AML-193 (cell line): ENCODE data around the gene ZNF665.
"Not testable (repeated sequence)": the region's sequence is repeated elsewhere in the genome, so short reads cannot be mapped to it uniquely, and the experiment has no call there.

Source experiments
- DNase-seq, 2 experiments: peaks; one replicate each; lab custom pipeline; 2025; lab: John Stamatoyannopoulos, UW

The ZNF665 gene

GRCh38 chr19:53192771-53193534 is at the start of gene ZNF665:
Gene ZNF665, minus strand, starts transcription at chr19:53193358. Its CDS starts 10,460 bp downstream, at chr19:53182898.
- DNase-seq: peak; percentile 80

DNA sequence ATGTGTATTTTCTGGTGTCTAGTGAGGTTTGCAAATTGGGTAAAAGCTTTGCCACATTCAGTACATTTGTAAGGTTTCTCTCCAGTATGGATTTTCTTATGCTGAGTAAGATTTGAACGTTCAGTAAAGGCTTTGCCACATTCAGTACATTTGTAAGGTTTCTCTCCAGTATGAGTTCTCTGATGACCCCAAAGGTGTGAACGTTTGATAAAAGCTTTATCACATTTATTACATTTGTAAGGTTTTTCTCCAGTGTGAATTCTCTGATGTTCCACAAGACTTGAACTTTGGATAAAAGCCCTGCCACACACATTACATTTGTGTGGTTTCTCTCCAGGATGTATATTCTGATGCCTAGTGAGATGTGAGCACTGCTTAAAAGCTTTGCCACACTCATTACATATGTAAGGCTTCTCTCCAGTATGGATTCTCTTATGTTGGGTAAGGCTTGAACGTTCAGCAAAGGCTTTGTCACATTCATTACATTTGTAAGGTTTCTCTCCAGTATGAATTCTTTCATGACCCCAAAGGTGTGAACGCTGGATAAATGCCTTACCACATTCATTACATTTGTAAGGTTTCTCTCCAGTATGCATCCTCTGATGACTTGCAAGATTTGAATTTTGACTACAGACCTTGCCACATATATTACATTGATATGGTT is 44.1 kb upstream of the ZNF665 start:
- DNase-seq: no peak

DNA sequence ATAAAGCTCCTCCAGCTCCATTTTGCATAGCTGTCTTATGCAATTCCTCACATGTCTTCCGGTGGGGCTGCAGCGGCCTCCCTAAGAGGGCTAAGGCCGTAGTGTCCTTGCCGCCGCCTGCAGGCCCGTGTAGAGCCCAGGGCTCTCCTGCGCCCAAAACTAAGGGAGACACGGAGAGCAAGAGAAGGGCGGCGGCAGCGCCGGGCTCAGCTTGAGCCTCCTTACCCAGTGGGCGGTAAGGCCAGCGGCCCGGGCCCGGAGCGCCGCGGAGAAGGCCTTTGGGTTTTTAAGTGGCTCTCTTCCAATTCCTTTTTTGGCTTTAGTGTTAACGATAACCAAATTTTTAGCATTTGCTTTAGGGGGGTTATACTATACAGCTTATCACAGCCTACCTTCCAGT is 31.4 kb upstream of the ZNF665 start:
- DNase-seq: no peak

GRCh38 chr19:53222716-53223115 is 29.6 kb upstream of the ZNF665 start:
- DNase-seq: not testable (repeated sequence)

GRCh38 chr19:53212703-53213320 is 19.7 kb upstream of the ZNF665 start:
- DNase-seq: no peak

DNA sequence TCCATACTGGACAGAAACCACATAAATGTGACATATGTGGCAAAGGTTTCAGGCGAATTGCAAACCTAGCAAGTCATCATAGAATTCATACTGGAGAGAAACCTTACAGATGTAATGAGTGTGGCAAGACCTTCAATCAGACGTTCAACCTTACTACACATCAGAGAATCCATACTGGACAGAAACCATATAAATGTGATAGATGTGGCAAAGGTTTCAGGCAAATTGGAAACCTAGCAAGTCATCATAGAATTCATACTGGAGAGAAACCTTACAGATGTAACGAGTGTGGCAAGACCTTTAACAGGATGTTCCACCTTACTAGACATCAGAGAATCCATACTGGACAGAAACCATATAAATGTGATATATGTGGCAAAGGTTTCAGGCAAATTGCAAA is 18.4 kb upstream of the ZNF665 start:
- not testable (repeated sequence) for DNase-seq

DNA sequence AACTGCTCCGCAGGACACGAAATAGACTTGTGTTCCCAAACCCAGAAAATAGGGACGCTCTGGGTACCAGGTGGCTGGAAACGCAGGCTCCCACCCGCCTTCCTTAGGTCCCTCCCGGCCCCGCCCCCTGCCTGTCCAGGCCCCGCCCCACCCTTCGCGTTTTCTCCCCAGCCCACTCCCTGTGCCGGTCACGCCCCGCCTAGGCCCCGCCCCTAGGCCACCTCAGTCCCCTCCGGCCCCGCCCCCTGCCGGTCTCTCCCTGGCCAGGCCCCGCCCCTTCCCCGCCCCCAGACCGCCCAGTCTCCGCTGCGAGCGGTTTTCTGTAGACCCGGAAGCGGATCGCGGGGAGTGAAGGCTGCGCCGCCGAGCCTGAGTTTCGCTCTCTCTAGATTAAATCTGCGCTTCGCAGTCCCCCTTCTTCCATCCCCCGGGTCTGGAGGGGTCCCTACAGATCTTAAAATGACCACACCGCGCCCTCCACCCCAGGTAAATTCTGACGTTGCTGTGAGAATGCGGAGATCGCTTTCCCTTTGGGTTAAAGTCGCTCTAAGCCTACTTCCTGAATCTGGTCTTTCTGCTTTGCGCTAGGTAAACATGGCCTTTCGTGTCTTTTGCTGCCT is 3.7 kb upstream of the ZNF665 start:
- DNase-seq: peak; percentile 83 to 86

- DNase-seq: peak; percentile 73 to 83
Observed at GRCh38 chr19:53195265-53195903, 2.2 kb upstream of the ZNF665 start.

GRCh38 chr19:53193535-53194222 is 521 bp upstream of the ZNF665 start:
- no peak for DNase-seq

DNA sequence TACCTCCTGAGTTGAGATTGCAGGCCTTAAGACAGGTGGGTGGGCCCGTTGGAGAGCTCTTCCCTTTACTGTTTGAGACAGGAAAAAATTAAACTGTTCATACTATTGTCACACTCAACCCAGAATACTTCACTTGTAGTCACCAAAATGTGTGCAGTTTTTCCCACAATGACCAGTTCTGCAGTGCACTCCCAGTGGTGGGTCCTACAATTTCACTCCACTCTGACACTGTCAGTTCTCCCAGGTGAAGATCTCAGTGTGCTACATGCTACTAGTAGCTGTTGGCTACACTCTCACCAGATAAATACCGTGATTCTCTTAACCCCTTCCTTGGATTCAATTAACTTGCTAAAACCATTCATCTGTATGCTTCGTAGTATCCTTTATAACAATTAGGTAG is 2.9 kb downstream of the ZNF665 start:
- DNase-seq: no peak

GRCh38 chr19:53189691-53190198 is 3.4 kb downstream of the ZNF665 start:
- not testable (repeated sequence) for DNase-seq

- DNase-seq: not testable (repeated sequence)
Observed at GRCh38 chr19:53185155-53185882, 7.8 kb downstream of the ZNF665 start.

GRCh38 chr19:53183146-53183764 is 9.9 kb downstream of the ZNF665 start:
- DNase-seq: no peak

DNA sequence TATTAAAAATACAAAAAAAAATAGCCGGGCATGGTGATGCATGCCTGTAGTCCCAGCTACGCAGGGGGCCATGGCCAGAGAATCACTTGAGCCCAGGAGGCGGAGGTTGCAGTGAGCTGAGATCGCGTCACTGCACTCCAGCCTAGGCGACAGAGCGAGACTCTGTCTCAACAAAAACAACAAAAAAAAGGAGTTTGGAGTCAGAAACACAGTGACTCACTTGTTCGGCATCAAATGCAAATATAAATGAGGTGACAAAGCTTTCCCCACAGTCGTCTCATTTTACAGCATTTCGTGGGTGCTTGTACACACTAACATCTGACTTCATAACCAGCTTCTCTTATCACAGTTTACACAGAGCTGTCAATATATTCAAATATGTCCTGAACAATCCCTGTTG is 11.0 kb downstream of the ZNF665 start:
- DNase-seq: no peak

GRCh38 chr19:53177986-53178385 is 15.2 kb downstream of the ZNF665 start:
- DNase-seq: no peak

- no peak for DNase-seq
Observed at GRCh38 chr19:53172889-53173288, 20.3 kb downstream of the ZNF665 start.

- no peak for DNase-seq
Observed at GRCh38 chr19:53165691-53166091, 27.5 kb downstream of the ZNF665 start.

GRCh38 chr19:53161123-53161522 is 32.0 kb downstream of the ZNF665 start:
- DNase-seq: no peak

GRCh38 chr19:53160350-53160749 is 32.8 kb downstream of the ZNF665 start:
- DNase-seq: no peak

GRCh38 chr19:53158119-53158656 is 35.0 kb downstream of the ZNF665 start:
- peak in 1 of 2 experiments; percentile 7 for DNase-seq
